Sigmoid colon (tissue), 7 donors: Measurements from ENCODE around the gene SPIRE1. TPM values are rescaled to one million over a fixed set of nuclear protein-coding genes. Genes with fewer than 3 reads are reported as not detected.

ENCODE experiments used
- DNase-seq: peaks from one replicate; pipeline ENCODE4 v3.0.0-alpha.2; 2019
- H3K27ac ChIP-seq, 4 donors: fragments of 200-600 bp; sonication (generic); one replicate each; pipeline ENCODE4 v1.5.1; 2016 to 2019; ENCODE audit warnings: mild to moderate bottlenecking in 1 of 4
- H3K27me3 ChIP-seq, 3 donors: fragments of 200-600 bp; sonication (generic); one replicate each; pipeline ENCODE4 v1.5.1; 2019; ENCODE audit warnings: mild to moderate bottlenecking in 1 of 3
- H3K36me3 ChIP-seq, 4 donors: fragments of 200-600 bp; sonication (generic); one replicate each; pipeline ENCODE4 v1.5.1; 2016 to 2019
- H3K4me1 ChIP-seq, 4 donors: fragments of 200-600 bp; sonication (generic); one replicate each; pipeline ENCODE4 v1.5.1; 2017 to 2019
- H3K4me3 ChIP-seq, 4 donors: fragments of 200-600 bp; sonication (generic); one replicate each; pipeline ENCODE4 v1.5.1; 2017 to 2019; ENCODE audit warnings: mild to moderate bottlenecking in 2 of 4, moderate library complexity in 1 of 4
- H3K9me3 ChIP-seq, 4 donors: fragments of 200-600 bp in 3 of 4; sonication (generic) in 3 of 4; one replicate each; pipeline versions ENCODE4 v1.5.1 to v1.6.1; 2013 to 2019
- EP300 ChIP-seq, 4 donors: sonication (generic); formaldehyde crosslinking; IDR thresholded peaks; one replicate each; pipeline ENCODE4 v1.6.1; 2017; ENCODE audit warnings: antibody characterized with exemption in 4 of 4
- POLR2A ChIP-seq, 2 donors: fragments of 450-650 bp; IDR thresholded peaks; one replicate each; pipeline ENCODE4 v1.6.1; 2016; ENCODE audit warnings: antibody characterized with exemption in 2 of 2, mild to moderate bottlenecking in 2 of 2, moderate library complexity in 2 of 2
- POLR2AphosphoS5 ChIP-seq, 4 donors: sonication (generic); formaldehyde crosslinking; IDR thresholded peaks; one replicate each; pipeline ENCODE4 v1.6.1; 2017; ENCODE audit warnings: antibody characterized with exemption in 4 of 4
- WGBS, 2 donors: extraction: QIAGEN DNeasy Blood & Tissue Kit; methylation state at CpG; one replicate each; pipeline ENCODE4 v1.1.7; 2013; 5-methylcytosine and 5-hydroxymethylcytosine counted together
- intact Hi-C: fragments of 100-400 bp; cut with DNase I; formaldehyde crosslinking; loops from one replicate; pipeline ENCODE4 v1.15.1; 2023
- polyA plus RNA-seq, 3 donors: library from polyadenylated mRNA; stranded (reverse); fragments of 200-250 nt; gene quantifications; one replicate each; pipeline ENCODE4 v1.2.3, GENCODE V29; 2013
- total RNA-seq, 4 donors: library from RNA; depleted of rRNA; stranded (reverse); fragments of >200 nt; gene quantifications; one replicate each; pipeline ENCODE4 v1.1.0, GENCODE V29; 2016
- TF ChIP-seq, protein P1 (sequence below), 4 experiments: fragments of 450-650 bp in 3 of 4; fragments of 200-600 bp in 1 of 4; IDR thresholded peaks; one replicate each; pipeline ENCODE4 v1.5.1; 2016 to 2019; ENCODE audit warnings: antibody characterized with exemption in 4 of 4, mild to moderate bottlenecking in 3 of 4, moderate library complexity in 2 of 4
- donor health status: healthy with polysubstance abuse.
- donor health status: Bipolar disorder and iron deficiency.
- donor health status: healthy.

The SPIRE1 gene
- total and polyA plus RNA-seq, 7 donors, result 2.1 to 31.6 (median 22.7) TPM

DNA sequence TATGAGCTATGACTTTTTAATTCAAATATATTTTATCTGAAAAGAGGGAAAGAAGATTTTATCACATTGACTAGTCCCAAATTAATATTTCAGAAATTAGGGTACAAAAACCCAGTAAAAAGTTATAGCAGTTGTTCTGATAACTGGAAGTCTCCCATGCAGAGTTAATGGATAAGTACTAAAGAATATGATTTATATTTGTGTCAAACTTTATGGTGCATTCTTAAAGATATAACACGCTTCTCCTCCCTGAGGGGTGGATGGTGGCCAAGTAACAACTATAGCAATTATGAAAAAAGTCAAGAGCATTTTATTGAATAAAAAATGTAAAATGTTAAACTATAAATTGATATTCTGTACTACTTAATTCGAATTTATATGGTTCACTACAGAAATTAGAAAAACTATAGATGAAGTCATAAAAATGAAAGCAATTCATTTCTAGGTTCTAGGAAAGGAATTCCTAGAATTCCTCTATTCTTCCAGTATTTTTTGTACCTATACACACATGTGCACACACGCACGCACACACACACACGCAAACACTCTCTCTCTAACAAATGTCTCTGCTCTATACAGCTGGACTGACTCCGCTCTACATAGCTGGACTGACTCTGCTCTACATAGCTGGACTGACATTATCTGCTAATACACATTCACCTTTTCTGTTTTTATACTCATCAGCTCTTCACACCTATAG, 138.9 kb downstream of the SPIRE1 start:
- Histone ChIP-seq H3K4me1 (peaks cover 0 to 20% (median 17%) of the 10 kb centered on the region in 4 donors), H3K27me3 (no peaks in the 10 kb centered on the region), H3K36me3 (no peaks in the 10 kb centered on the region), H3K9me3 (no peaks in the 10 kb centered on the region), H3K27ac (no peak overlapping the region), H3K4me3 (no peak overlapping the region)
- no peak for DNase-seq
- 74 to 90% methylated on average over 6 of the region's 6 CpGs for WGBS, 2 donors
- intact Hi-C loops, result no loop called here
- TF ChIP-seq POLR2A (IDR thresholded peaks at IDR 0.05), result no peak
- TF ChIP-seq EP300 (IDR thresholded peaks at IDR 0.05), result no peak
- TF ChIP-seq, protein P1, sequence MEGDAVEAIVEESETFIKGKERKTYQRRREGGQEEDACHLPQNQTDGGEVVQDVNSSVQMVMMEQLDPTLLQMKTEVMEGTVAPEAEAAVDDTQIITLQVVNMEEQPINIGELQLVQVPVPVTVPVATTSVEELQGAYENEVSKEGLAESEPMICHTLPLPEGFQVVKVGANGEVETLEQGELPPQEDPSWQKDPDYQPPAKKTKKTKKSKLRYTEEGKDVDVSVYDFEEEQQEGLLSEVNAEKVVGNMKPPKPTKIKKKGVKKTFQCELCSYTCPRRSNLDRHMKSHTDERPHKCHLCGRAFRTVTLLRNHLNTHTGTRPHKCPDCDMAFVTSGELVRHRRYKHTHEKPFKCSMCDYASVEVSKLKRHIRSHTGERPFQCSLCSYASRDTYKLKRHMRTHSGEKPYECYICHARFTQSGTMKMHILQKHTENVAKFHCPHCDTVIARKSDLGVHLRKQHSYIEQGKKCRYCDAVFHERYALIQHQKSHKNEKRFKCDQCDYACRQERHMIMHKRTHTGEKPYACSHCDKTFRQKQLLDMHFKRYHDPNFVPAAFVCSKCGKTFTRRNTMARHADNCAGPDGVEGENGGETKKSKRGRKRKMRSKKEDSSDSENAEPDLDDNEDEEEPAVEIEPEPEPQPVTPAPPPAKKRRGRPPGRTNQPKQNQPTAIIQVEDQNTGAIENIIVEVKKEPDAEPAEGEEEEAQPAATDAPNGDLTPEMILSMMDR (IDR thresholded peaks at IDR 0.05), result no peak
- TF ChIP-seq POLR2AphosphoS5 (IDR thresholded peaks at IDR 0.05), result no peak

DNA sequence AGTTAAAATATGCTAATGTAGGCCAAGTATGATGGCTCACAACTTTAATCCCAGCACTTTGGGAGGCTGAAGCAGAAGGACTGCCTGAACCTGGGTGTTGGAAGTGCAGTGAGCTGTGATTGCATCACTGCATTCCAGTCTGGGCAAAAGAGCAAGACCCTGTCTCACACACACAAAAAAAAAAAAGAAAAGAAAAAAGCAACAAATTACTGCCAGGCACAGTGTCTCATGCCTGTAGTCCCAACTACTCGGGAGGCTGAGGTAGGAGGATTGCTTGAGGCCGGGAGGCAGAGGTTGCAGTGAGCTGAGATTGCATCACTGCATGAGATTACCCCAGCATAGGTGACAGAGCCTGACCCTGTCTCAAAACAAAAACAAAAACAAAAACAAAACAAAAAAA, 139.6 kb downstream of the SPIRE1 start:
- TF ChIP-seq POLR2AphosphoS5 (IDR thresholded peaks at IDR 0.05), result no peak
- TF ChIP-seq, protein P1 (IDR thresholded peaks at IDR 0.05), result no peak
- no peak for TF ChIP-seq EP300 (IDR thresholded peaks at IDR 0.05)
- TF ChIP-seq POLR2A (IDR thresholded peaks at IDR 0.05), result no peak
- H3K4me1 ChIP-seq, result peaks cover 0 to 20% (median 17%) of the 10 kb centered on the region in 4 donors
- WGBS, 2 donors, result 90 to 93% methylated on average over 2 of the region's 2 CpGs

DNA sequence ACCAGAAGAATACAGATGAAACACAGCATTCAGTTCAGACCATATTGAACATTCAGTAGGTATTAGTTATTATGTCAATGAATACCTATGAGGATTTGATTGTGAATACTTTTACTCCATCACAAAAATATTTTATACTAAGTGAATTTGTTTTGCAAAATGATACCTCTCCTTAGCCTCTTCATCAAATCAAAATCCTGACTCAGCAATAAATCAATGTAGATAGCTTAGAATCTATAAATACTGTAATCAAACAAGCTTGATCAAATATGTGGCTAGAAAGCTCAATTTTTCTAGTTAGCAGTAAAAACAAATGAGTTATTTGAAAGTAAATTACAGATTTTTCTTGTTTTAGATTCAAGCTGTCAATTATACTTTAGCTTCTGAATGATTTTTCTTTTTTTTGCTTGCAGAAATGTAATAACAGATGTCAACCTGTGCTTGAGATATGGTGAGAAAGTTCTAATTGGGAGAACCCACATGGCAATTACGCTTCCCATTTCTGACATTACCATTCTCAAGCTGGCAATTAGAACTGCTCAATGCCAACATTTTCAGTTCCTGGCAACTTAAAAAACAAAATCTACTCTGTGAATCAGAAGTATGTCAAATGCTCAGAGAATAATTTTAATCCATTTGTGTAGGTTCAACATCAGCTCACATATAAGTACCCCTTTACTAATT, 140.6 kb downstream of the SPIRE1 start:
- H3K27ac ChIP-seq, result no peak overlapping the region
- H3K27me3 ChIP-seq, result no peaks in the 10 kb centered on the region
- H3K36me3 ChIP-seq, result no peaks in the 10 kb centered on the region
- H3K4me1 ChIP-seq, result peaks cover 0 to 20% (median 17%) of the 10 kb centered on the region in 4 donors
- H3K4me3 ChIP-seq, result no peak overlapping the region
- intact Hi-C loops, result no loop called here
- TF ChIP-seq, protein P1 (IDR thresholded peaks at IDR 0.05), result no peak
- TF ChIP-seq EP300 (IDR thresholded peaks at IDR 0.05), result no peak
- TF ChIP-seq POLR2A (IDR thresholded peaks at IDR 0.05), result no peak
- TF ChIP-seq POLR2AphosphoS5 (IDR thresholded peaks at IDR 0.05), result no peak
- 92 to 94% methylated on average over 1 of the region's 1 CpG for whole genome bisulfite sequencing, 2 donors
- DNase-seq, result no peak
- H3K9me3 ChIP-seq, result no peaks in the 10 kb centered on the region

More for the DNA sequence above, 139.6 kb downstream of the SPIRE1 start:
- no peak overlapping the region for H3K4me3 ChIP-seq
- DNase-seq, result no peak
- no peaks in the 10 kb centered on the region for H3K27me3 ChIP-seq
- no peaks in the 10 kb centered on the region for H3K36me3 ChIP-seq
- intact Hi-C loops, result no loop called here
- no peak overlapping the region for H3K27ac ChIP-seq
- no peaks in the 10 kb centered on the region for H3K9me3 ChIP-seq

DNA sequence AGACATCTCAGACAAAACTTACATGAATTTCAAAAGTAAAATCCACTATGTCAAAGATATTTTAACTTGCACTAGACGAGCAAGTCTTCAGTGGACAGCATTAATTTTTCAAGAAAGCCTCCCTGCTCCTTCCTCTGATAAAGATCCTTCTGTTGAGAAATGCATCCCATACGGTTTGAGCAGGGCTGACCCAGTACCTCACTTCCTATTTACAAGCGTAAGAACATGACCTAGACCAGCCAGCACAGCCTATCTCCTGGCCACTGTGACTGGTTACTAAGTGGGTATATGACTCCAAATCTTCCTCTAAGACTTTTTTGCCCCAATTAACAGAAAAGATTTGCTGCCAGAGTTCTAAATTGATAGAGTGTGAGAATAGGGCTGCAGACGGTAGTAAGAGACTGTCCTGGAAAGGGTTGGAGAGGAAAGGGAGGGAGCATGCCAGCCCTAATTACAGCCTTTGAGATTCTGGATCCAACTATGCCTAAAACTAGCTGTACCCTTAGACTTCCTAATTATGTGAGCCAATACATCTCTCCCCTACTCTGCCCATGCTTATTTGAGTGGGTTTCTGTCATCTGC, 141.8 kb downstream of the SPIRE1 start:
- H3K27ac ChIP-seq, result no peak overlapping the region
- peaks cover 0 to 7% (median under 1%) of the 10 kb centered on the region in 4 donors for H3K36me3 ChIP-seq
- TF ChIP-seq EP300 (IDR thresholded peaks at IDR 0.05) (no peak), POLR2A (IDR thresholded peaks at IDR 0.05) (no peak), POLR2AphosphoS5 (IDR thresholded peaks at IDR 0.05) (no peak)
- TF ChIP-seq, protein P1 (IDR thresholded peaks at IDR 0.05), result no peak
- H3K4me1 ChIP-seq, result peaks cover 0 to 20% (median 17%) of the 10 kb centered on the region in 4 donors
- no peak for DNase-seq
- no peaks in the 10 kb centered on the region for H3K27me3 ChIP-seq
- no peaks in the 10 kb centered on the region for H3K9me3 ChIP-seq
- H3K4me3 ChIP-seq, result no peak overlapping the region
- WGBS, 2 donors, result 70 to 76% methylated on average over 4 of the region's 4 CpGs
- intact Hi-C loops, result no loop called here
